ENCODE results near the gene IL27RA.

The IL27RA gene

DNA sequence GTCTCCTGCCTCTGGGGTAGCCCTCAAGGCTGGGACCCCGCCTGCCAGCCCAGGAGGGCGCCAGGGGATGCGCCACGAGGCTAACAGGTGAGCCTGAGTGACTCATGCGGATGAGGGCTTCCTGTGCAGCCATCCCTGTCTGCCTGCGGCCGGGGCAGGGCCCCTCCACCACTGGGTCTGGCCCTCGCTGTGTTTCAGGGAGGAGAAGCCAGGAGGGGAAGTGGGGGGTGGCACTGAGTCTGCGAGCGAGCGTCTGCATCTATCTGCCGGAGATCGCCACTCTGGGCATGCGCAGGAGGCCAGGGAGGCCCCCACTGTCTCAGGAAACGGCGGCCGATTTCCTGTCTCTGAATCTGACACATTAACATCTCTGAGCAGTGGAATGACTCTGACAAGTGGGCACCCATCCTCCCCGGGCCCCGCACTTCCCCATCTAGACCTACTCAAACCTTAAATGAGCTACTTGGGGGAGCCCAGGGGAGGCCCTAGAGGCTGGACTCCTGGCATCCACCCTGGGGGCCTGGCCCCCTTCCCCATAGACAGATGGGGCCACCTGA lies 45.1 kb upstream of the IL27RA start (continued):
- no peak for TF ChIP-seq ATF2 (tag by site-specific recombination; IDR thresholded peaks at IDR 0.05; ENCODE audit: low read depth)
- TF ChIP-seq HOXD13 (CRISPR knock-in tag; IDR thresholded peaks at IDR 0.05; ENCODE audit: borderline replicate concordance): no peak
- TF ChIP-seq SCRT2 (tag by site-specific recombination; IDR thresholded peaks at IDR 0.05): peak; percentile 91
- TF ChIP-seq, protein P1, sequence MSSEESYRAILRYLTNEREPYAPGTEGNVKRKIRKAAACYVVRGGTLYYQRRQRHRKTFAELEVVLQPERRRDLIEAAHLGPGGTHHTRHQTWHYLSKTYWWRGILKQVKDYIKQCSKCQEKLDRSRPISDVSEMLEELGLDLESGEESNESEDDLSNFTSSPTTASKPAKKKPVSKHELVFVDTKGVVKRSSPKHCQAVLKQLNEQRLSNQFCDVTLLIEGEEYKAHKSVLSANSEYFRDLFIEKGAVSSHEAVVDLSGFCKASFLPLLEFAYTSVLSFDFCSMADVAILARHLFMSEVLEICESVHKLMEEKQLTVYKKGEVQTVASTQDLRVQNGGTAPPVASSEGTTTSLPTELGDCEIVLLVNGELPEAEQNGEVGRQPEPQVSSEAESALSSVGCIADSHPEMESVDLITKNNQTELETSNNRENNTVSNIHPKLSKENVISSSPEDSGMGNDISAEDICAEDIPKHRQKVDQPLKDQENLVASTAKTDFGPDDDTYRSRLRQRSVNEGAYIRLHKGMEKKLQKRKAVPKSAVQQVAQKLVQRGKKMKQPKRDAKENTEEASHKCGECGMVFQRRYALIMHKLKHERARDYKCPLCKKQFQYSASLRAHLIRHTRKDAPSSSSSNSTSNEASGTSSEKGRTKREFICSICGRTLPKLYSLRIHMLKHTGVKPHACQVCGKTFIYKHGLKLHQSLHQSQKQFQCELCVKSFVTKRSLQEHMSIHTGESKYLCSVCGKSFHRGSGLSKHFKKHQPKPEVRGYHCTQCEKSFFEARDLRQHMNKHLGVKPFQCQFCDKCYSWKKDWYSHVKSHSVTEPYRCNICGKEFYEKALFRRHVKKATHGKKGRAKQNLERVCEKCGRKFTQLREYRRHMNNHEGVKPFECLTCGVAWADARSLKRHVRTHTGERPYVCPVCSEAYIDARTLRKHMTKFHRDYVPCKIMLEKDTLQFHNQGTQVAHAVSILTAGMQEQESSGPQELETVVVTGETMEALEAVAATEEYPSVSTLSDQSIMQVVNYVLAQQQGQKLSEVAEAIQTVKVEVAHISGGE (tag by site-specific recombination; conservative IDR thresholded peaks at IDR 0.05; ENCODE audit: low read depth): no peak
- TF ChIP-seq ZNF248 (tag by site-specific recombination; IDR thresholded peaks at IDR 0.05): no peak
- no peak for TF ChIP-seq ZBTB44 (tag by site-specific recombination; IDR thresholded peaks at IDR 0.05)
- no peak for TF ChIP-seq ZNF221 (tag by site-specific recombination; IDR thresholded peaks at IDR 0.05; ENCODE audit: borderline replicate concordance)
- TF ChIP-seq, protein P2, sequence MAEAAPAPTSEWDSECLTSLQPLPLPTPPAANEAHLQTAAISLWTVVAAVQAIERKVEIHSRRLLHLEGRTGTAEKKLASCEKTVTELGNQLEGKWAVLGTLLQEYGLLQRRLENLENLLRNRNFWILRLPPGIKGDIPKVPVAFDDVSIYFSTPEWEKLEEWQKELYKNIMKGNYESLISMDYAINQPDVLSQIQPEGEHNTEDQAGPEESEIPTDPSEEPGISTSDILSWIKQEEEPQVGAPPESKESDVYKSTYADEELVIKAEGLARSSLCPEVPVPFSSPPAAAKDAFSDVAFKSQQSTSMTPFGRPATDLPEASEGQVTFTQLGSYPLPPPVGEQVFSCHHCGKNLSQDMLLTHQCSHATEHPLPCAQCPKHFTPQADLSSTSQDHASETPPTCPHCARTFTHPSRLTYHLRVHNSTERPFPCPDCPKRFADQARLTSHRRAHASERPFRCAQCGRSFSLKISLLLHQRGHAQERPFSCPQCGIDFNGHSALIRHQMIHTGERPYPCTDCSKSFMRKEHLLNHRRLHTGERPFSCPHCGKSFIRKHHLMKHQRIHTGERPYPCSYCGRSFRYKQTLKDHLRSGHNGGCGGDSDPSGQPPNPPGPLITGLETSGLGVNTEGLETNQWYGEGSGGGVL (tag by site-specific recombination; IDR thresholded peaks at IDR 0.05): no peak
- peak; percentile 45 for TF ChIP-seq GLIS2 (tag by site-specific recombination; IDR thresholded peaks at IDR 0.05)
- TF ChIP-seq ZNF558 (tag by site-specific recombination; IDR thresholded peaks at IDR 0.05): no peak
- TF ChIP-seq ZNF114 (tag by site-specific recombination; IDR thresholded peaks at IDR 0.05): no peak
- TF ChIP-seq ZNF626 (tag by site-specific recombination; IDR thresholded peaks at IDR 0.05): no peak
- TF ChIP-seq KLF8 (tag by site-specific recombination; IDR thresholded peaks at IDR 0.05): no peak
- TF ChIP-seq OSR2 (tag by site-specific recombination; IDR thresholded peaks at IDR 0.05): no peak
- no peak for TF ChIP-seq ZNF701 (tag by site-specific recombination; IDR thresholded peaks at IDR 0.05)
- no peak; the same call in 1 of the 2 replicates for TF ChIP-seq SP2 (tag by site-specific recombination; IDR thresholded peaks at IDR 0.05)
- no peak for TF ChIP-seq HOXA7 (CRISPR knock-in tag; IDR thresholded peaks at IDR 0.05; ENCODE audit: borderline replicate concordance)
- TF ChIP-seq ZNF521 (tag by site-specific recombination; IDR thresholded peaks at IDR 0.05): no peak

All from HEK293 (cell line).